Ovary (tissue), 9 donors: Measurements from ENCODE around the gene TTC33. TPM values are rescaled to one million over a fixed set of nuclear protein-coding genes. Genes with fewer than 3 reads are reported as not detected.

Source experiments
- DNase-seq, 5 donors: peaks; one replicate each; pipeline ENCODE4 v3.0.0-alpha.2; 2019 to 2020
- H3K27ac ChIP-seq, 2 donors: fragments of 200-600 bp; one replicate each; pipeline versions ENCODE4 v1.5.1 to v1.8.0; 2019 to 2022
- H3K27me3 ChIP-seq: fragments of 200-600 bp; one replicate; pipeline ENCODE4 v1.8.0; 2022
- H3K36me3 ChIP-seq: fragments of 200-600 bp; sonication (generic); one replicate; pipeline ENCODE4 v1.5.1; 2019
- H3K4me1 ChIP-seq: one replicate; pipeline ENCODE4 v1.8.1; 2013; ENCODE audit warnings: mild to moderate bottlenecking, moderate library complexity; ENCODE audit not compliant: insufficient read depth
- H3K4me3 ChIP-seq: fragments of 200-600 bp; sonication (generic); one replicate; pipeline ENCODE4 v1.5.1; 2017
- H3K9me3 ChIP-seq, 2 donors: fragments of 200-600 bp in 1 of 2; sonication (generic) in 1 of 2; one replicate each; pipeline versions ENCODE4 v1.5.1 to v1.8.1; 2013 to 2019; ENCODE audit warnings: mild to moderate bottlenecking in 1 of 2, moderate library complexity in 1 of 2
- EP300 ChIP-seq: sonication (generic); formaldehyde crosslinking; IDR thresholded peaks from one replicate; pipeline ENCODE4 v1.6.1; 2017; ENCODE audit warnings: antibody characterized with exemption
- POLR2A ChIP-seq: fragments of 450-650 bp; IDR thresholded peaks from one replicate; pipeline ENCODE4 v1.6.1; 2017; ENCODE audit warnings: antibody characterized with exemption, mild to moderate bottlenecking, moderate library complexity
- WGBS, 3 donors: extraction: QIAGEN DNeasy Blood & Tissue Kit in 1 of 3; methylation state at CpG; one replicate each; pipeline versions ENCODE4 v1.1.5 to v1.1.7; 2013 to 2017; 5-methylcytosine and 5-hydroxymethylcytosine counted together
- intact Hi-C, 4 donors: fragments of 100-400 bp; cut with DNase I; formaldehyde crosslinking; loops; one replicate each; pipeline versions ENCODE4 v1.11.0 to v1.15.1; 2022 to 2023
- polyA plus RNA-seq, 2 donors: library from polyadenylated mRNA; stranded (reverse); fragments of 200-250 nt in 1 of 2; fragments of 350-450 nt in 1 of 2; fragmentation: Illumina TruSeq in 1 of 2; extraction: RNeasy Lipid Tissue Mini Kit (QIAGEN cat#74804) in 1 of 2; gene quantifications; one replicate each; pipeline ENCODE4 v1.2.3, GENCODE V29; 2013 to 2014
- total RNA-seq, 7 donors: library from RNA; depleted of rRNA in 2 of 7; stranded (reverse); fragments of >200 nt in 2 of 7; fragmentation: NEBNext Ultra II Directional in 3 of 7; extraction: Animal tissue kit (Norgen Biotek cat#: 25700) in 3 of 7; gene quantifications; one replicate each; pipeline versions ENCODE4 v1.1.0 to v1.2.4, GENCODE V29; 2016 to 2023
- TF ChIP-seq, protein P1 (sequence below), 3 donors: fragments of 450-650 bp in 2 of 3; fragments of 200-600 bp in 1 of 3; IDR thresholded peaks; one replicate each; pipeline versions ENCODE4 v1.5.1 to v1.8.0; 2016 to 2022; ENCODE audit warnings: antibody characterized with exemption in 3 of 3, mild to moderate bottlenecking in 1 of 3
- donor health status: DM: no; HTN: no; CAD: no; lungs with moderate emphysema.
- donor health status: DM: no; HTN: no; CAD: no.
- donor health status: Bipolar disorder and iron deficiency.
- donor health status: DM: yes; HTN: yes; CAD: no.
- donor health status: DM: no; HTN: no; CAD: no.
- donor health status: DM: yes; HTN: yes; CAD: no.

Gene TTC33
- total and polyA plus RNA-seq, 9 donors = 10.6 to 26.0 (median 18.8) TPM

DNA sequence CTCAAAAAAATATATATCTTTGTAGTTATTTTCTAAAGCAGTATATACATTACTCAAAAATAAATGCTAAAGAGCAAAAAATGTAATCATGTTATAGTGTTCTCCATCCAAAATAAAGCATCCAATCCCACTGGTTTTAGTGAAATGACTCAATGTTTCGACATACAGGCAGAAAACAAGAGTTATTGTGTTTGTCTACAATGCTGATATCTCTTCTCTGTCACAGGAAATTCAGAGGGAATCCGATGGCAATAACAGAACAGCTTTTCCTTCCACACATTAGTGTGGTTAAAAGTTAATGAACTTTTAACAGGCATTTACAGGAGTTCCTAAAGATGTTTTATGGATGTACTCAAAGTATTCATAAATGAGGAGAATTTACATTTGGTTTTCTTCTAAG is 12.0 kb downstream of the TTC33 start:
- no peak overlapping the region for H3K4me3 ChIP-seq
- 87 to 93% (median 90%) methylated on average over 2 of the region's 2 CpGs for WGBS, 3 donors
- H3K4me1 ChIP-seq = peaks cover 2% of the 10 kb centered on the region
- TF ChIP-seq EP300 = no peak
- no peak for TF ChIP-seq POLR2A
- TF ChIP-seq, protein P1, sequence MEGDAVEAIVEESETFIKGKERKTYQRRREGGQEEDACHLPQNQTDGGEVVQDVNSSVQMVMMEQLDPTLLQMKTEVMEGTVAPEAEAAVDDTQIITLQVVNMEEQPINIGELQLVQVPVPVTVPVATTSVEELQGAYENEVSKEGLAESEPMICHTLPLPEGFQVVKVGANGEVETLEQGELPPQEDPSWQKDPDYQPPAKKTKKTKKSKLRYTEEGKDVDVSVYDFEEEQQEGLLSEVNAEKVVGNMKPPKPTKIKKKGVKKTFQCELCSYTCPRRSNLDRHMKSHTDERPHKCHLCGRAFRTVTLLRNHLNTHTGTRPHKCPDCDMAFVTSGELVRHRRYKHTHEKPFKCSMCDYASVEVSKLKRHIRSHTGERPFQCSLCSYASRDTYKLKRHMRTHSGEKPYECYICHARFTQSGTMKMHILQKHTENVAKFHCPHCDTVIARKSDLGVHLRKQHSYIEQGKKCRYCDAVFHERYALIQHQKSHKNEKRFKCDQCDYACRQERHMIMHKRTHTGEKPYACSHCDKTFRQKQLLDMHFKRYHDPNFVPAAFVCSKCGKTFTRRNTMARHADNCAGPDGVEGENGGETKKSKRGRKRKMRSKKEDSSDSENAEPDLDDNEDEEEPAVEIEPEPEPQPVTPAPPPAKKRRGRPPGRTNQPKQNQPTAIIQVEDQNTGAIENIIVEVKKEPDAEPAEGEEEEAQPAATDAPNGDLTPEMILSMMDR (IDR thresholded peaks at IDR 0.05) = no peak
- intact Hi-C loops = no loop called here
- no peaks in the 10 kb centered on the region for H3K27me3 ChIP-seq
- DNase-seq = no peak
- no peak overlapping the region for H3K27ac ChIP-seq
- H3K36me3 ChIP-seq = no peaks in the 10 kb centered on the region
- H3K9me3 ChIP-seq = no peaks in the 10 kb centered on the region

DNA sequence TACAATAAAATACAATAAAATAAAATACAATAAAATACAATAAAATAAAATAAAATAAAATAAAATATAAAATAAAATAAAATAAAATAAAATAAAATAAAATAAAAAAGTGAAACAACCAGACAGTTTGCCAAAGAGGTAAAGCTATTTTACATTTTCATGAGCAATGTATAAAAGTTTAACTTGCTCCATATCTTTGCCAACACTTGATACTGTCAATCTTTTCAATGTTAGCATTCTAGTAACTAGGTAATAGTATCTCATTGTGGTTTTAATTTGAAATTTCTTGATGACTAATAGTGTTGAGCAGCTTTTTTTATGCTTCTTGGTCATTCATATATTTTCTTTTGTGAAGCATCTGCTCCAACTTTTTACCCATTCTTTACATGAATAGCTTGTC is 17.3 kb downstream of the TTC33 start:
- Histone ChIP-seq H3K4me1 (peaks cover 3% of the 10 kb centered on the region), H3K27ac (no peak overlapping the region), H3K9me3 (no peaks in the 10 kb centered on the region), H3K36me3 (no peaks in the 10 kb centered on the region), H3K27me3 (no peaks in the 10 kb centered on the region), H3K4me3 (no peak overlapping the region)
- no peak for DNase-seq
- TF ChIP-seq EP300 = no peak
- intact Hi-C loops = no loop called here

DNA sequence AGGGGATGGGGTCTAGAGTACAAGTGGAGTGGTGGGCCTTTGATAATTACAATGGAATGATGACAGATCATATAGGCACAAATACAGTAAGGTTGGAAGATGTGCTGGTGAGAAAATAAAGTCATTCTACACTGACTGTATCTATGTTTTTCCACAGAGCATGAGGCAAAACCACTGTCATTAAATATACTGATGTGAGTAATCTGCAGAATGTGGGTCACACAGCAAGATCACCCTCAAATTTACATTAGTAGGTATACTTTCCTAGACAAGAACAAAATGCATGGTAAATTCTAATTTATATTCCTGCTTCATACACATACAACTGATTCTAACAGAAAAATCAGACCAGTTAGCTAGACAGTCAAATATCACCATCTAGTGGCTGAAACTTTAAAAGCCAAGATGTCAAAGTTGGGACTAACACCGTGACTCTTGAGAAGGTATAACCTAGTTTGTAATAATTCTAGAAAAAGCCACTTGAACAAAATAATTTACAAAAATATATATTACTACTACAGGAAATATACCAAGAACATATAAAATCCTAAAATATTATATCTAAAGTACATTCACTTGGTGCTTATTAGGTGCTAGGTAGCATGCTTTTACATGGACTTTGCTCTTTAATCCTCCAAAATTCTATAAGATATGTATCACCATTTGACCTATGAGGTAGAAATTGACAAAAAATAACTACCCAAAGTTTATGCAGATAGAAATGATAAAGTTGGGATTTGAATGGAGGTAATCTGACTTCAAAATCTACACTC is 19.5 kb downstream of the TTC33 start:
- no peak for DNase-seq
- intact Hi-C loops = no loop called here
- Histone ChIP-seq H3K27me3 (no peaks in the 10 kb centered on the region), H3K27ac (no peak overlapping the region), H3K36me3 (no peaks in the 10 kb centered on the region), H3K4me1 (peaks cover 4% of the 10 kb centered on the region), H3K9me3 (no peaks in the 10 kb centered on the region), H3K4me3 (no peak overlapping the region)
- 13 to 24% (median 17%) methylated on average over 1 of the region's 1 CpG for WGBS, 3 donors
- TF ChIP-seq, protein P1 (IDR thresholded peaks at IDR 0.05) = peak in 2 of 3 donors; percentile 13 to 28
- TF ChIP-seq EP300 = no peak

DNA sequence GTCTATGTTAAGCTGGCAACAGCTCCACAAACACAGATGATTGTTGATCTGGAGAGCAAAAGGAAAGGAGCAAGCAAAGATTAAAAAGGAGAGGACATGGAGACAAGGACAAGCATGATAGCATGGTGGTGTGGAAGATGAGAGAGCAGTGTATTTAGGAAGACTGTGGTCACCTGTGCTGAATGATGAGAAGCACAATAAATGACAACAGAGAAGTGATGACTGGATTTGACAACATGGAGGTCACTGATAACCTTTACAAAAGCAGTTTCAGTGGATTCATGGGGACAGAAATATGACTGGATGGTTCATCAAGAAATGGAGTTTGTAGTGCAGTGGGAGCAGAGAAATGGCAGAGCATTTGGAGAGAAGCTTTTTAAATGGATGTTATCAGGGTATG is 20.2 kb downstream of the TTC33 start:
- DNase-seq = no peak
- Histone ChIP-seq H3K9me3 (no peaks in the 10 kb centered on the region), H3K27ac (no peak overlapping the region), H3K4me3 (no peak overlapping the region), H3K27me3 (no peaks in the 10 kb centered on the region), H3K4me1 (peaks cover 4% of the 10 kb centered on the region), H3K36me3 (no peaks in the 10 kb centered on the region)
- intact Hi-C loops = no loop called here
- TF ChIP-seq POLR2A = no peak

DNA sequence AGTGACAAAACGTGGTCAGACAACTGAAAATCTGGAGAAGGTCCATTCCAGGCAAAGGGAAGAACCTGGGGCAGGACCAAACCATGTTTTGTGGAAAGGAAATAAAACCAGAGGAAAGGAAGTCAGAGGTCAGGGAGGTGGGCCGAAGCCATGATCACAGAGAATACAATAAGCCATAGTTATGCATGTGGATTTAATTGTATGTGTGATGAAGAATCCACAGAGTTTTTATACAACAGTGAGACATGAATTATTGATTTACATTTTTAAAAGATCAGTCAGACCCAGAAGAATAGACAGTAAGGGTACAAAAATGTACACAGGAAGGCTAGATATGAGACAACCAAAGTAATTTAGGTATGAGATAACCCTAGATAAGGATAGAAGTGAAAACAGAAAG is 20.8 kb downstream of the TTC33 start:
- no peaks in the 10 kb centered on the region for H3K36me3 ChIP-seq
- peaks cover 4% of the 10 kb centered on the region for H3K4me1 ChIP-seq
- no peaks in the 10 kb centered on the region for H3K27me3 ChIP-seq
- no peak overlapping the region for H3K27ac ChIP-seq
- H3K9me3 ChIP-seq = no peaks in the 10 kb centered on the region
- TF ChIP-seq EP300 (no peak), POLR2A (no peak)
- TF ChIP-seq, protein P1 (IDR thresholded peaks at IDR 0.05) = no peak
- intact Hi-C loops = no loop called here
- H3K4me3 ChIP-seq = no peak overlapping the region
- 64 to 74% (median 70%) methylated on average over 2 of the region's 2 CpGs for WGBS, 3 donors
- no peak for DNase-seq
